Measurements from ENCODE around the gene FGD5.

Gene FGD5

DNA sequence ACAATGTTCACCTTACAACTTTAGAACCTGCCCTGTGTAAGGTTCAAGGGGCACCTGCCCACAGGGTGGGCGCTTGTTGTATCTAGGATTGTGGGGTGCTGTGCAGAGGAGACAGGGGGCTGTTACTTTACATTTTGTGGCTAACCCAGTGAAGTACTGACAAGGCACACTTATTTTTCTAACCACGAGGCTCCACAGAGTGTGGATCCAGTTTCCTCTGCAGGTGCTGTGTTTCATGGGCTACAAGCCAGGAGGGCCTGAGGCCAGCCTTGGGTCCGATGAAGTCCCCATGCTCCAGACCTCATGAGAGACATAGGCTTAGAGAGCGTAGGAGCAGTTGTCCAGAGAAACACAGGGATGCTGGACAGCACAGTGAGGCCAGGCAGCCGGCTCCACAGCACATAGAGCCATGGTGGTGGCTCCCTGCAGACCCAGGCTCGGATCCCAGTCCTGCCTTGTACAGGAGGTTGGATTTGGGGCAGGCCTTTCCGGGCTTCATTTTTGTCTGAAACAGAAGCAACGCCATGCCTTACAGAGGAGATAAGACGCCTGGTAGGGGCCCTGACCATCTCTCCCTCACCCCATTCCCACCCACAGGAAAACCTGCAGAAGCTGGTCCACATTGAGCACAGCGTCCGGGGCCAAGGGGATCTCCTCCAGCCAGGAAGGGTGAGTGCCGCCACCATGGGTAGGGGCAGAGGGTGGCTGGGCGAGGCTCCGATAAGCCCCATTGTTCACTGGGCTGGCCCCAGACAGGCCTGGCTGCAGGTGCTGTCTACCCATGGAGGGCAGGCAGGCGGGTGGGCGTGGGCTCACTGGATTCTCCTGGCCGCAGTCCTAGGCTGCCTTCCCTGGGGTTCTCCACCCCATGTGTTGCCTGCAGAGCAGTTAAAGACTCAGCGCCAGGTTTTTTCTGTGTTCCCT is 88.5 kb downstream of the FGD5 start:
- no peak for DNase-seq

DNA sequence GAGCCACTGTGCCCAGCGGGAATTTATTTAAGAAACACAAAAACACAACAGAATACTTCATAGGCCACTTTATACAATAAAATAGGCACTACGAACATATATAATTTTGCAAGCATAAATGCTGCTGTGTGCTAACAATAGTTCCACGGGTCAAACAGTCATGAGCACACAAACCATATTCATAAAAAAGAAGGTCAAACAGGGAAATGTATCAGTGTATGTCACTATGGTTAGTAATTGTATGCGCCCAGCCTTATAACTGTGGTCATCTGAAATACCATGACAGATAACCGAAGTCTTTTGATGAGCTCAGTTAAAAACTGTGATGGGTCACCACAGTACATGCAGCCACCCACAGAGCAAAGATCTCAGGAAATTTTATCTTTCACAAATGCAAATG is 90.5 kb downstream of the FGD5 start:
- DNase-seq: no peak

DNA sequence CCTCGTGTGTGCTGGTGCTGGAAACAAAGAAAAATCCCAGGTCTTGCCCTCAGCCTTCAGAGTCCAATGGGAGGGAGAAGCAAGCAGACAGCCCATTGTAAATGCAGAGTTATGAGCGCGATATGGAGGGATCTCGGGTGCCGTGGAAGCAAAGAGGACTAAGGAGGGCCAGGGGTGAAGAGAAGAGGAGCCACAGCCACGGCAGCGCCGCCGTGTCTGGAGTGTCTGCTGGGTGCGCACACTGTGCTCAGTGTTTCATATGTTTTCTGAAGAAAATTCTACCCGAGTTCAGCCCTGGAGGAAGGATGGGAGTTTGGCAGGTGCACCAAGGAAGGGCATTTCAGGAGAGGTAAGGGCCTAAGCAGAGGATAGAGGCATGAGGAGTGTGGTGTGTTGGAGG is 92.9 kb downstream of the FGD5 start:
- DNase-seq: no peak

DNA sequence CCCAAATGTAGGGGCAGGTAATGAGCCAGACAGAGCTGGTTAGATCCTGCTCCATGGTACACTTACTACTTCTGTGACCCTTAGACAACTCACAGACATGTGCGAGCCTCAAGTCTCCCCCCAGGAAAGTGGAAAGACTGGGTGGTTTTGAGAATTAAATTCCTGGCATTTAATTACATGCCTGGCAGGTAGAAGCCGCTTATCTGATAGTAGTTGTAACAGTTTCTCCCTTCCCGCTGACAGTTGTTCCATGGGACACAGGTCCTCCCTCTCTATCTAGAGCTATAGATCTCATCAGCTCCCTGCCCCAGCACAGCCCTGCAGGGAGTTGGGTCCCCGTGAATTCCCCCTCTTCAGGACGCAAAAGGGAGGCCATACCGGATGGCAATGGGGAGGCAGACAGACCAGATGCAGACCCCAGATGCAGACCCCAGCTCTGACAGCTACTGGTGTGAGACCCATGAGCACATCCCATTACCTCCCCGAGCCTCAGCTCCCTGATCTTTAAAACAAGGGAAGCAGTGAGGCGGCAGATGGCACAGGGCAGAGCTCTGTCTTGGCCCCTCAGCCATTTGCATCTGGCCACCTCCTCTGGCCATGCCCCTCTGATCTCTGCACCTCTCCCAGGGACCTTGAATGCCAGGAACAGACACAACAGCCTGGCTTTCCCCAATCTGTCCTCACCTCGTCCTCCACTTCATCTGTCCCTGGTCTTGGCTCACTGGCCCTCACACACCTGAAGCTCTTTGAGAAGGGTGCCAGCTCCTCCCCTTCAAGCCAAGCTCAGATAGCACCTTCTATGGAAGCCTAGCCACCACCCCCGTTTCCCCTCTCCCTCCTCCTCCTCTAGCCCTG is 94.5 kb downstream of the FGD5 start:
- no peak for DNase-seq

DNA sequence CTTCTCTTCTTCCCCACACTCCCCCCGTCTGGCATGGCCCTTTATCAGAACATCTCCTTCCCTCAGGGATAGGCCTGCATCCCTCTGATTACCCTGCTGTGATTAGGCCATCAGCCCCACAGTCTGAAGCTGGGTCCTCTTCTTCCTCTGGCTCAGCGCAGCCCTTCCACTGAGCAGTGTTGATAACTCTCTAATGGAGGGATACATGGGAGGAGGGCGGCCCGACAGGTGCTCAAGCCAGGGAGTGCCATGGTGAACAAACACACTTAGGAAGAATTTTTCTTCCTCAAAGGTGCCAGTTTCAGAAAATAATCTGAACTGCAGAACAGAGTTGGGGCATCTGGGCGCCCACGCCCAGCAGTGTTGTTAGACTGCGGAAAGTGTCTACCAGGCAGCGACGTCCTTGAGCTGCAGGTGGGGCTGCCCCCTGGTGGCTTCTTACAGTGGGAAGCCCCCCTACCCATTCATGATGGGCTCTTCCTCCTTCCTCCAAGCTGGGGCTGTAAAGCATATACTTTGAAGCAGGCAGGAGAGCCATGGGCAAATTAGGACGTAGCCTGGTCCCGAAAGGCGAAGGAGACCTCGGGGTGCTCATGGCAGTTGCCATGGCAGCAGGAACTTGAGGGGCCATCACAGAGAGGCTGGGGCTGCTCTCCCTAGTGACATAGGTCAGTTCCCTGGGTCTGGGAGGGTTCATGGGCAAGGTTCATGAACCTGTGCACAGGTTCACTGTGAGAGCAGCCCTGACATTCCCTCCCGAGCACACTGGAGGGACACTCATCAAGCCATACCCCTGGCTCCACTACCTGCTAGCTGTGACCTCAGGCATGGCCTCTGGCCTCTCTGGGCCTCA is 95.4 kb downstream of the FGD5 start:
- DNase-seq: no peak

DNA sequence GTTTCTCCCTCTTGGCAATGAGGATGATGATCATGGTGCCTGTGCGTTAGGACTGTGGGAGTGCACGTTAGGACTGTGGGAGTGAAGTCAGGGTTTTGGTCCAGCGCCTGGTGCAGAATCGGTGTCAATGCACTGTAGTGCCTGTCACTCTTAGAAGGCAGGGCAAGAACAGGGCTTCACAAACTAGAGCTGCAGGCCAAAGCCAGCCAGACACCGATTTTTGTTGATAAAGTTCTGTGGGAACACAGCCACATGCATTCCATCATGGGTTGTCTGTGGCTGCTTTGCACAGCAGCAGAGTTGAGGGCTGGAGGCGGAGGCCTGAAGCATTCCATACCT is 96.0 kb downstream of the FGD5 start:
- DNase-seq: no peak

DNA sequence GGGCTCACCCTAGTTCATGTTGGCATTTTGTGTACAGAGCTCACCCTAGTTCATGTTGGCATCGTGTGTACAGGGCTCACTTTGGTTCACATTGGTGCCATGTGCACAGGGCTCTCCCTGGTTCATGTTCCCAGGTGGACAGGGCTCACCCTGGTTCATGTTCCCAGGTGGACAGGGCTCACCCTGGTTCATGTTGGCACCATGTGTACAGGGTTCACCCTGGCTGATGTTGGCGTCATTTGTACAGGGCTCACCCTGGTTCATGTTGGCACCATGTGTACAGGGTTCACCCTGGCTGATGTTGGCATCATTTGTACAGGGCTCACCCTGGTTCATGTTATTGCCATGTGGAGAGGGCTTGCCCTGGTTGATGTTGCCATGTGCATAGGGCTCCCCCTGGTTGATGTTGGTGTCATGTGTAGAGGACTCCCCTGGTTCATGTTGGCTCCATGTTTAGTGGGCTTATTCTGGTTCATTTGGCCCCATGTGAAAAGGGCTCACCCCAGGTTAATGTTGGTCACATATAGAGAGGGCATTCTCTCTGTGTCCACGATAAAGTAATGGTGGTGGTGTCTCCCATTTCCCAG is 97.0 kb downstream of the FGD5 start:
- DNase-seq: peak; percentile 7

DNA sequence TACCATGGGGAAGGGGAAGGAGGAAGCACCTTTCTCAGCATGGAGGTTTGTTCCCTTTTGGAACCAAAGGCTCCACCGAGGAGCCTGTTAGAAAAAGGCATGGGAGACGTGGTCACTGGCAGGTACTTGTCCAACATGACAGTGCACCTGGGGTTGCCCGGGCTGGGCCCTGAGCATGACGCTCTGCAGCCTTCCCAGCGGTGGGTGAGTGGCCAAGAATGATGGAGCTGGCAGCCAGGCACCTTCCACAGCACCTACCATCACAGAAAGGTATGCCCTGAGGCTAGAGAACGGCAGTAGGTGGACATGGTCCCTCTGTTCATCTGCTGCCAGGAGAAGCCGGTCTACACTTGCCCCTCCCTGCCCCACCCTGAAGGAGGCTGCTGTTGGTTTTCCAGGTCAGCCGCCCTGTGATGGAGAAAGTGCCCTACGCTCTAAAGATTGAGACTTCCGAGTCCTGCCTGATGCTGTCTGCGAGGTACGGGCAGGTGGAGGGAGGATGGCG is 99.6 kb downstream of the FGD5 start:
- no peak for DNase-seq

DNA sequence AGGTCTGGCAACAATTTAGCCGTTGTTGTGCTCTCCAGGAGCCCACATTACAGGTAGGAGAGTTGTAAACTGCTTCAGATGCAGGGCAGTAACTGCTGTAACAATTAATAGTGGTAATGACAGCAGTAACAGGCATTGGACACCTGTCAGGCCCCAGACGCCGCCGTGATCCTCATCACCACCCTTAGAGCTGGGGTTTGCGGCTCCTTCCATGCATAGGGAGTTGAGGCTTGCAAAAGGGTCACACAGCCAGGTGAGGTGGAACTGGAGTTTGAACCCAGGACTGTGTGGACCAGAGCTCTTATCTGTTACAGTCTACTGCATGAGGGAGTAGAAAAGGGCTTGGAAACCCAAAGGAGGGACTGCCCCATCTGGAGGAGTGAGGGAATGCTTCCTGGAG is 101.8 kb downstream of the FGD5 start:
- no peak for DNase-seq

DNA sequence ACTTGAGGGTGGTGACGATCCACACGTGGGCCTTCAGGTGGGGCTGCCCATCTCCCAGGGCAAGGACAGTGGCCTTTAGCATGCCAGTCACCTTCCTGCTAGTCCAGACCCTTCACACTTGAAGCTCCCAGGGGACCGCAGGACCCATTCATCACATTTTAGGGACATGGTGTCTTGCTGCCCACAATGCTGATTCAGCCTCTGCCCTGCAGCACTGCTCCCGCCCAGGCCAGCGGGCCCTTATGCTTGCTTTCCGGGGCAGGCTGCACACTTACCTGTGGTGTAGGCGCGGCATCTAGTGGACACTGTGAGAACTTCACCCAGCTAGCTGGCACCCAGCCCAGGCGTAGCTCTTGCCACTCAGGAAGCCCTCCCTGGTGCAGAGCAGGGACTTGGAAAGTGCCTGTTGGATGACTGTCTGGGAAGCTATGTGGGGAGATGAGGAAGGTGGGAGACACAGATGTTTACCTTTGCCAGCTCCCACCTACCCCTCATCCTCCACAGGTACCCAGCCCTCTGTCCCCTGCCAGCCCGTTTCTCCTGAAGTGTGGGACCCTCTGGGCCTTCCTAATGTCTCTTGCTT is 102.4 kb downstream of the FGD5 start:
- DNase-seq: peak; percentile 71

DNA sequence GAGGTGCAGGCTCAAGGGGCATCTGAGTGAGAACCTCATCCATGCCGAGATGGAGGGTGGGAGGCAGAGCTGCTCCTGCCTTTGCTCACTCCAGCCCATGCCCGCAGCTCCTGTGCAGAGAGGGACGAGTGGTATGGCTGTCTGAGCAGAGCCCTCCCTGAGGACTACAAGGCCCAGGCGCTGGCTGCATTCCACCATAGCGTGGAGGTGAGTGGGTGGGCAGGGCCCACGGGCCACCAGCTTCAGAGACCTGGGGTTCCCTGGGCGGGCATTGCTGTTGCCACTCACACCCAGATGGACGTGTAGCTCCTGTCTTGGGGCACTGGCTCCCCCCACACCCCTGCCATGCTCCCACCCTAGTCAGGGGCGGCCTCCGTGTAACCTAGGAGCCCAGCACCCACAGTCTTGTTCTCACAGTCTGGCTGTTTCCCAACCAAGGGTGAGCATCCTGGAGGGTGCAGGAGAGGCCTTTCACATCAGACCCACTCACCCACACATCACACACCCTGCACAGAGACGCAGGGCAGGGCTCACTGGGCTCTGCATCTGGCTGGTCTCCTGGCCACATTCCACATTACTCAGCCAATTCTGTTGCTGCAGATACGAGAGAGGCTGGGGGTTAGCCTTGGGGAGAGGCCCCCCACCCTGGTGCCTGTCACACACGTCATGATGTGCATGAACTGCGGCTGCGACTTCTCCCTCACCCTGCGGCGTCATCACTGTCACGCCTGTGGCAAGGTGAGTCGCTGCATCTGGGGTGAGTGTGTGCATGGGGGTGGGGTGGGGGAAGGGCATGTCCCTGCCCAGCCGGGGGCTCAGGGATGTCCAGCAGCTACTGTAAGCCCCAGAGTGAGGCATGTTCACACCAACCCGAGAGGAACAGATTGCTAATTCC is 103.3 kb downstream of the FGD5 start:
- no peak for DNase-seq

DNA sequence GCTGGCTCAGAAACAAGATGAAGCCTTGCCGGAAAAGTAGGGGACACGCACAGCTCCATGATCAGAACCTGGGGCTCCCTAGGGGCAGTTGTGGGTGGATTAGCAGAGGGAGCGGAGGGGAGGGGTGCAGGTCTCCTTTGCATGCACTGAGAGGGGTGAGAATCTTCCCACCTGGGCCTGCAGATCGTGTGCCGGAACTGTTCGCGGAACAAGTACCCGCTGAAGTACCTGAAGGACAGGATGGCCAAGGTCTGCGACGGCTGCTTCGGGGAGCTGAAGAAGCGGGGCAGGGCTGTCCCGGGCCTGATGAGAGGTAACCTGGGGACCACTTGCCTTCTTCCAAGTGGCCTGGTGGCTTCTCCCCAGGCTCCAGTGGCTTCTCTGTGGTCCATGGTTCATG is 104.1 kb downstream of the FGD5 start:
- no peak for DNase-seq

DNA sequence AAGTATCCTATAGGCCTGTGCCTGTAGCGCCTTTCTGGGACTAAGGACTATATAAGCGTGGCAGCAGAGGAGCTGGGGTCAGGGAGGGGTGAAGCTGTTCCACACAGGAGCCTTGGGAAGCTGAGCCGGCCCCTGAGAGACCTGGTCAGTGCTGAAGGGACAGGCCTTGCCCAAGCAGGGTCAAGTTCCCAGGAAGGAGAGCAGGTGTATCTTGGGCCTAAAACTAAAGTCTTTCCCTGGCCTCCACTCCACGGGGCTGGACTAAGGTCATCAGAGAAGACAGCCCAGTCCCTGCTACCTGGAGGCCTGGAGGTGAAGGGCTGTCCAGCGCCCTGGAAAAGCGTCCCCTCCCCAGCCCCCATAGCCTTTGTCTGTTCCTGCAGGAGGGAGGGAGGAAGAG is 104.7 kb downstream of the FGD5 start:
- DNase-seq: no peak

DNA sequence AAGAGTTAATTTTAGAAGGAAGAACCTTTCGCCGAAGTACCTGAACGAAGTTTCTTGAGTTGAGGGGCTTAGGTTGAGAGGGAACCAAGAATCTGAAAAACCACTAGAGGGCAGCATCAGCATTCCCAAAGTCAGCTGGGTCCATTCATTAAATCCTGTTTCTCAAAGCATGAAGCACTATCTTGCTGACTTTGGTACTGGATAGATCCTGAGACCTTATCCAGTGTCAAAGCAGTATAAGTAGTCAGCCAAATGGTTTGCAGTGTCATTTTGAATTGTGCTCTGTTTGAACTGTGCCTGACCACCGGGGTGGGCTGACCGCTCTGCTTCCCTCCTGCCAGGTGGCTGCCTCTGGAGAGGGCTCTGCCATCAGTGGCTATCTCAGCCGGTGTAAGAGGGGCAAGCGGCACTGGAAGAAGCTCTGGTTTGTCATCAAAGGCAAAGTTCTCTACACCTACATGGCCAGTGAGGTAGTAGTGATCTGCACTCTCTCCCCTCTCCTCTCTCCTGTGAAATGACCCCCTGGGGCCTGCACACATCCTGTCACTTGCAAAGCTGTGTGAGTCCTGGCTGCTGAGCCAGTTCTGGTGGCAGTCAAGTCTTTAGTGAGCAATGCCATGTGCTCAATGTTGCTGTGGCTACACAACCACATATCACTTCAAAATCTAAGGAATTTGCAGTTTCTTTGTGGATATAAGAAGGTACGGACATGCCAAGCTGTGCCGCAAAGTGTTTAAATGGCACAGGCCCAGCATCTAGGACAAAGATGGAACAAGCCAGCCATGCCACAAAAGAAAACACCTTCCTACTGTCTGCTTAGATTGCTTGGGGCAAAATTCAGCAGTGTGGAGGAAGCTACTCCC is 107.2 kb downstream of the FGD5 start:
- DNase-seq: no peak

DNA sequence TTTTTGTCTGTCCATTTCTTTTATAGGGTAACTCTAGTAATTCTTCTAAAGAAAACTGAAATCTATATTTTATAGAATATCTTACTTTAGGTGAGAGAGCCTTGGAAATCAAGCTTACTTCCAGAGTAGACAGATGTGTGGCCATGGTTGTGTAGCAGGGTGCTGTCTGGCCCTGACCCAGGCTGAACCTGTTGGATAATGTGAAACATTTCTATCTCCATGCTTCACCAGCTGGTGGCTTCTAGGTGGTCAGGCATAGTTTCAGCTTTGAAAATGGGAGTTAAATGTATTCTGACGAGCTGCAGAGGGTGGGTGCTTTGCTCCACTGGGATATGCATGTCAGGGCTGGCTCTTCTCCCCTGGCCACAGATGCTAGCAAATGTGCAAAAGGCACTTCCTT is 107.8 kb downstream of the FGD5 start:
- no peak for DNase-seq

DNA sequence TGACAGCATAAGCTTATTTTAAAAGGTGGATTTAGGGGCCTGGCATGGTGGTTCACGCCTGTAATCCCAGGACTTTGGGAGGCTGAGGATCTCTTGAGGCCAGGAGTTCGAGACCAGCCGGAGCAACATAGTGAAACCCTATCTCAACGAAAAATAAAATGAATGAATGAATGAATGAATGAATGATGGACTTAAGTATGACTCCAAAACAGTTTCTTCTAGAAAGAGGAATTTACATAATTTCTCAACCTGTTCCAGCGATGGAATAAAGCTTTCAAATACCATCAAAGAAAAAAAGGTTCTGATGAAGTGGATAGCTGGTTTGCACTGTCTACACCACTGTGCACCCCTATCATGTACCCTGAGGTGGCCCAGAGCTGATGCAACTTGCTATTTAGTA is 108.5 kb downstream of the FGD5 start:
- no peak for DNase-seq

DNA sequence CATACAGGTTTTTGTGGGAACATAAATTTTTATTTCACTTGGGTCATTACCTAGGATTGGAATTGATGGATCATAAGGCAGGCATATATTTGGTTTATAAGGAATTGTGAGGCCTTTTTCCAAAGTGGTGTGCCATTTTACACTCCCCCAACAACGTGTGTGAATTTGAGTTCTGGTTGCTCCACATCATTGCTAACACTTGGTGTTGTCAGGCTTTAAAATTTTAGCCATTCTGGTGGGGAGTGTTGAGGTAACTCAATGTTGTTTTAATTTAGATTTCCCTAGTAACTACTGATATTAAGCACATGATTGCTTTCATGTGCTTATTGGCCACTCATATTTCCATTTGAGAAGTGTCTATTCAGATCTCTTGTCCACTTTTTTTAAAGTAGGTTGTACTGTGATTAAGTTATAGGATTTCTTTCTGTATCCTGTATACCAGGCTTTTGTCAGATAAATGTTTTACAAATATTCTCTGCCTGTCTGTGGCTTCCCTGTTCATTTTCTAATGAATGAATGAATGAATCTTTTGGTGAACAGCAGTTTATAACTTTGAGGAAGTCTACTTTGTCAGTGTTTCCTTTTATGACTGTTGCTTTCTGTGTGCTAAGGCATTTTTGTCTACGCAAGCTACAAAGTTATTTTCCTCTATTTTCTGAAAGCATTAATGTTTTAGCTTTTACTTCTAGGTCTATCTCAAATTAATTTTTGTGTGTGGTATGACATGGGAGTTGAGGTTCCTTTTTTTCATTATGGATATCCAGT is 110.7 kb downstream of the FGD5 start:
- DNase-seq: no peak

DNA sequence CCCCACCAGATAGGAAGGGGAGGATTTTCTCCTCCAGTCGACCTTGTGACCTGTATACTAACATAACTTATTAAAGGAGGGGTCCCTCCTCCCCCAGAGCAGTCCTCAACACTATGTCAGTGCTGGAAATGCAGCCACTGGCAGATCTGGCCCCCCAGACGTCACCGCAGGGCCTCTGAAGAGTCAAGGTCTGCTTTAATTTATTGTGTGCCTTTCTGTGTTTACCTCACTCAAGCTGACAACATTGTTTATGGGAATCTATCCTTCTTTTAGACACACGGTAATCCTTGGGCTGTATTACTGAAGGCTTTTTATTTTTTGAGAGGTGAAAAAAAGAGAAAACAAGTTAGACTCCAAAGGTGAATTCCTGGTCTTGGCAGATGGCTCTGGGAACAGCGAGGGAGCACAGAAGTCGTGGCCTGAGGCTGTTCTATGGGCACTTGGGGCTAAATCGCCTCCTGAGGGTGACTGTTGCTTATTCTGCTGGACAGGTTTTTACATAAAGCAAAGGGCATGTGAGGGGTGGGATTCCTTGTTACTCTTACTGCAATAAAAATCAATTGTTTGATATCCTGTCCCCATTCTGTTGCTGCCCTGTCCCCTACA is 115.2 kb downstream of the FGD5 start:
- DNase-seq: no peak
